Gastrocnemius medialis (tissue), 4 donors: ENCODE results near the gene PRKG1.

Experiments used
- POLR2A ChIP-seq, 2 donors: fragments of 450-650 bp; IDR thresholded peaks; one replicate each; pipeline ENCODE4 v1.6.1; 2017; ENCODE audit warnings: antibody characterized with exemption in 2 of 2, mild to moderate bottlenecking in 2 of 2, moderate library complexity in 2 of 2
- TF ChIP-seq, protein P1 (sequence below), 5 experiments: fragments of 450-650 bp in 3 of 5; fragments of 200-600 bp in 2 of 5; sonication (generic) in 2 of 5; IDR thresholded peaks in 4 of 5; conservative IDR thresholded peaks in 1 of 5; 1 replicate in 4 of 5; 2 replicates in 1 of 5; pipeline ENCODE4 v1.5.1; 2016 to 2019; ENCODE audit warnings: antibody characterized with exemption in 5 of 5, mild to moderate bottlenecking in 3 of 5, moderate library complexity in 3 of 5

- TF ChIP-seq POLR2A (IDR thresholded peaks at IDR 0.05): no peak
- TF ChIP-seq, protein P1, sequence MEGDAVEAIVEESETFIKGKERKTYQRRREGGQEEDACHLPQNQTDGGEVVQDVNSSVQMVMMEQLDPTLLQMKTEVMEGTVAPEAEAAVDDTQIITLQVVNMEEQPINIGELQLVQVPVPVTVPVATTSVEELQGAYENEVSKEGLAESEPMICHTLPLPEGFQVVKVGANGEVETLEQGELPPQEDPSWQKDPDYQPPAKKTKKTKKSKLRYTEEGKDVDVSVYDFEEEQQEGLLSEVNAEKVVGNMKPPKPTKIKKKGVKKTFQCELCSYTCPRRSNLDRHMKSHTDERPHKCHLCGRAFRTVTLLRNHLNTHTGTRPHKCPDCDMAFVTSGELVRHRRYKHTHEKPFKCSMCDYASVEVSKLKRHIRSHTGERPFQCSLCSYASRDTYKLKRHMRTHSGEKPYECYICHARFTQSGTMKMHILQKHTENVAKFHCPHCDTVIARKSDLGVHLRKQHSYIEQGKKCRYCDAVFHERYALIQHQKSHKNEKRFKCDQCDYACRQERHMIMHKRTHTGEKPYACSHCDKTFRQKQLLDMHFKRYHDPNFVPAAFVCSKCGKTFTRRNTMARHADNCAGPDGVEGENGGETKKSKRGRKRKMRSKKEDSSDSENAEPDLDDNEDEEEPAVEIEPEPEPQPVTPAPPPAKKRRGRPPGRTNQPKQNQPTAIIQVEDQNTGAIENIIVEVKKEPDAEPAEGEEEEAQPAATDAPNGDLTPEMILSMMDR (IDR thresholded peaks at IDR 0.05 in 4 of 5, conservative IDR thresholded peaks at IDR 0.05 in 1 of 5): no peak
These were observed 365.4 kb downstream of the PRKG1 start for GRCh38 chr10:51439645-51440044.
